HG03354 (cell line): ENCODE measurements around the gene VSTM2B.
A peak's percentile ranks its signal among the peaks of the same experiment; 100 is the strongest.

Experiments
- ATAC-seq: cut with Tn5 transposase; IDR thresholded peaks from one replicate; pipeline ENCODE4 v1.9.1; 2021; ENCODE audit warnings: mild to moderate bottlenecking; ENCODE audit not compliant: unreplicated experiment, poor library complexity, severe bottlenecking

The VSTM2B gene

GRCh38 chr19:29610574-29611271, 84.9 kb downstream of the VSTM2B start:
- peak; percentile 75 for ATAC-seq

DNA sequence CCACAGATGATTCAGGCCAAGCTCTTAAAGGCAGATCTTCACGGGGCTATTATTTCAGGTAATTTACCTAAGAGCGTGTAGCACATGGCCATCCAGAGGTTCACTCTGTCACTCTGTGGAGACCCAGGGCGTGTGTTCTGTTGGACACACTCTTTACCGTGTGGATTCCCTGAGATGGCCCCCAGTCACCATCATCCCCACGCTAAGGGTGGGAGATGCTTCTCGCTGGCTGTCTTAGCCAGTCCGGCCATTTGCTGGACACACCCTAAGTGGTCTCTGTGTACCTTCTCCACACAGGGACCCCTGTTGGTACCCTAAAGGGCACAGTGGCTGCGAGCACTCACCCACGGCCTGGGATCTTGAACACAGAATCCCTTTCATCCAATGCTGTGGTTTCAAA, 86.3 kb downstream of the VSTM2B start:
- ATAC-seq = no peak

- no peak for ATAC-seq
Observed at GRCh38 chr19:29612801-29613595, 87.2 kb downstream of the VSTM2B start.

- no peak for ATAC-seq
Observed at GRCh38 chr19:29614046-29614445, 88.3 kb downstream of the VSTM2B start.
